GM18873 (cell line): ENCODE measurements around the gene BMP8B.
A peak's percentile ranks its signal among the peaks of the same experiment; 100 is the strongest.
"Not testable (repeated sequence)": the region's sequence is repeated elsewhere in the genome, so short reads cannot be mapped to it uniquely, and the experiment has no call there.

Experiments
- ATAC-seq: cut with Tn5 transposase; IDR thresholded peaks from one replicate; pipeline ENCODE4 v1.9.1; 2021; ENCODE audit warnings: mild to moderate bottlenecking, moderate library complexity, moderate number of reproducible peaks; ENCODE audit not compliant: unreplicated experiment, low FRiP score

The BMP8B gene

DNA sequence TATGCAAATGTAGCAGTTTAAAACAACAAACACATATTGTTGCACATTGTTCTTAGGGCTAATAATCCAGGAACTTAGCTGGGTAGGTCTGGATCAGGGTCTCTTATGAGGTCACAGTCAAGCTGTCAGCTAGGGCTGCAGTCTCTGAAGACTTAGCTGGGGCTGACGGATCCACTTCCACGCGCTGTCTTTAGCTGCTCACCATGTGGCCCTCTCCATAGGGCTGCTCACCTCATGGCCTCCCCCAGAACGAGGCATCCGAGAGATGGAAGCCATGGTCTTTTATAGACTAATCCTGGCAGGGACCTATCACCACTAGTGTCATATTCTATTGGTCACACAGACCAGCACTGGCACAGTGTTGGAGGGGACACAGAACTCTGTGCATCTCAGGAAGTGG, 8.8 kb downstream of the BMP8B start:
- no peak for ATAC-seq

DNA sequence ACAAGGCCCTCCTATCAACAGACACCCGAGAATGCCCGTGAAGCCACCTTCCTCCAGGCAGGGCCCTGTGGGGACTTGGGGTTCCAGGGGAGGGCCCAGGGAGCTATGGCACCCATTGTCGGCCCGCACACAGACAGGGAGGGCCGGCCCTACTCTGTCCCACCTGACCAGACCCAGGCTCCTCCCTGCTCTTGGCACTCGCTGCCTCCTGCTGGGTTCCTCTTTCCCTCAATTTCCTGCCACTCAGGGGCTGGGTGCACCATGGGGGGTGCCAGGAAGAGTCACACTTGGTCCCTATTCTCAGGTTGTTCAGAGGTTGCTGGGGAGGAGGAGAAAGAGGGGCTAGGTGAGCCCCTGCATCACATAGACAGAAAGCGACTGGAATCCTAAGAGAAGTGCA, 9.5 kb downstream of the BMP8B start:
- ATAC-seq, result no peak

DNA sequence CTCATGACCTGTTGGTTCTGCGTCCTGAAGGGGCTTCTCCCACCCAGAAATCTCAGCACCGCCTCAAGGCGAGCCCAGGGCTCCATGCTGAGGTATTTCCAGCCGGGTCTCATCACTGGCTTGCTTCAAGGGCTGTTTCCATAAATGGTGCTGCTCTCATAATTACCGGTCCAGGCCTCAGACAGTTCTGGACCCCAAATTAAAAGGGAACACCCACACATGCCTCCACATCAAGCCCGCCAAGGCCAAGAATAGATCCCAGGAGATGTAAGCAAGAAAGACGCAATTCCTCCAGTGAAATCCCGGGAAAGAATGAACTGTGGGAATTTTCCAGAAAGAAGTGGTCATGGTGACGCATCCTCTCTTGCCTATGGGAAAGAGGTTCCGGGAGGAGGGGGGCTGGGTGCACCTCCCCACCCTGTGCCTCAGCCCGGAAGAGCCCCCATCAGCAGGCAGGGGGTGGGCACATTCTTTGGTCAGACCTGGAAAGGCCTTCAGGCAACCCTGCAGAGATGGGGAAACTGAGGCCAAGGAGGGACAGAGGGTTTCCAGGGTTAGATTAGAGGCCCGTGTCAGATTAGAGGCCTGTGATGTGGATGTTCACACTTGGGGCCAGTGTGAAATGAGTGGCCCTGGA, 10.1 kb downstream of the BMP8B start:
- ATAC-seq, result not testable (repeated sequence)

DNA sequence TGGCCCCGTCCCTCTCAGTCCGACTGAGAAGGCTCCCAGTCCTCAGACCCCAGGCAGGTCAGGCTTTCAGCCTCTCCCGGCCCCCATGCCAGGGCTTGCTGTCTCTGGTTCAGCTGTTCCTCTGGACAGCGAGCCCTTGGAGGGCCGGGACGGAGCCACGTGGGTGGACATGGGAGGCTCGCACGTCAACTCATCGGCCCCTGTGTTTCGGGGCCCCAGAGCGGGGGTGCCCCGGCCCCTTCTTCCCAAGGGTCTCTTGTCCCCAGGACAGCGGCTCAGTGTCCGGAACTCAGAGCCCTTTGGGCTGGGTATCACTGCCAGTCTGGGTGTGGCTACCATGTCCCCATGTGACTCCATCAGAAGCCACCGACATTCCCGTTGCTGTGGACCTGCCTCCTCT, 10.8 kb downstream of the BMP8B start:
- not testable (repeated sequence) for ATAC-seq

DNA sequence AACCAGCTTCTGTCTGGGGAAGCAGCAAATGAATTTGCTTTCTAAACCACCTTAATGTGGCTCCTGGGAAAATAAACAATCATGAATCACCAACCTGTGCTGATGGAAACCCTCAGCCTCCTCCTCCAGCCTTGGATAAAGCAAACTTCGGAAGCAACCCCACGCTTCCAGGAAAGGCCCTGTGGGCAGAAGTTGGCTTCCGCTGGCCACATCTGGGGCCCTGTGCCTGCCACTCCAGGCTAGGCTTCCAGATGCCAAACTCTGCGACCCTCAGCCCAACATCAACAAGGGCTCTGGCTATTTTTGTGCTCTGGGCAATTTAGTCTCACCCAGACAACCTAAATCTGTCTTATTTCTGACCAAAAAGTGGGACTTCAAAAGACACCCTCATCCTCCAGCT, 11.4 kb downstream of the BMP8B start:
- ATAC-seq, result no peak

DNA sequence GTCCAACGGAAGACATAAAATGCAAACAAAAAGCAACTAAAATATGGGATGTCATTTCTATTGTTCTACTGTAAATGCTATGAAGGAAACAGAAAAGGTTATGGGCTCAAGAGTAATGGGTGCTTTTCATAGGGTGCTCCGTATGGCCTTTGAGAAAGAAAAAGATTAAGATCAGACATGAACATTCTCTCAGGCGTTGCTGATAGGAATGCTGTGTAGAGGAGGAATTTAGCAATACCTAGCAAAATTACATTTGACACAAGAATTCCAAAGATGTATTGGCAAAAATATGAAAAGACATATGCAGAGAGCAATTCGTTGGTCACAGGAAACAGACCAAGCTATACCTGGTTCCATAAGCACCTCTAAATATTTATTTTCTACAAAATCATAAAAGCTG, 11.8 kb downstream of the BMP8B start:
- ATAC-seq, result no peak

DNA sequence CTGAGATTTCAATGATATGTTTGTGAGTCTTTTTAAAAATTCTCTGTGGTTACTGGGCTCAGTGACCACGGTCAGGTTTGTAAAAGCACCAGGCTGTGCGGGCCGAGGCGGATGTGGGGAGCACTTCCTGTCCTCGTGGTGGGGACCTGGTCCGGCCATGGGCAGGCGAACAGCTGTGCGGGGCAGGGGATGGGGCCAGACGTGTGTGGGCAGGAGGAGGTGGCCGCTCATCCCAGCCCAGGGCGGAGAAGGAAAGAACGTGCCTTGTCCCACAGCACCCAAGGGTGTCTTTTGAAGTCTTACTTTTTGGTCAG, 12.3 kb downstream of the BMP8B start:
- peak; percentile 40 for ATAC-seq

DNA sequence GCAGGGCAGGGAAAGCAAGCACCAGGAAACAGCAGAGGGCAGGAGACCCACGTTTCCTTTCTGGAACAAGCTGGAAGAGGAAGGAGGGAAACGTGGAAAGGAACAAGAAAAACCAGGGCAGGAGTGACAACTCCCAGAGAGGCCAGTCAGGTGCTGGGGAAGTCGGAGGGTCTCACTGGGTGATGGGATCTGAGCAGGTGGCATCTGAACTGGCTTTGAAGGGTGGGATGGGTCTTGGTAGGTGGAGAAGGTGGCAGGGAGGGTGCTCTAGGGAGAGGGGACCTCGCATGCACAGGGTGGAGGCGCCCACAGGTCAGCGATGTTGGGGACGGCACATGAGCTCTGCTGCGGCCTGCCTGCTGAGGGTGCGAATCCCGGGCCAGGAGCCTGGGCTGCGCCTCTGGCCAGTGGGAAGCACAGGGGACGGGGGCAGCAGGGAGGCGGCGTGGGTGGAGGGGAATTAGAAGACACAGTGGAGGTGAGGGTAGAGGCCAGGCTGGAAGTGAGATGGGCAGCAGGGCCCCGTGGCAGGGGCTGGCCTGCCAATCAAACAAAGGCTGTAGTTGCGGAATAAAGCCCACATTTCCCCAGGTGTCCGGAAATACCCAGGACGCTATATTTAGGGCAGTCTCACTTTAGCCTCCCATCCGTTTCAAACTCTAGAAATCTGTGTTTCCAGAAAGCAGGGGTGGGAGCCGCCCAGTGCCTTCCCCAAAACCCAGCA, 12.8 kb downstream of the BMP8B start:
- ATAC-seq, result not testable (repeated sequence)

DNA sequence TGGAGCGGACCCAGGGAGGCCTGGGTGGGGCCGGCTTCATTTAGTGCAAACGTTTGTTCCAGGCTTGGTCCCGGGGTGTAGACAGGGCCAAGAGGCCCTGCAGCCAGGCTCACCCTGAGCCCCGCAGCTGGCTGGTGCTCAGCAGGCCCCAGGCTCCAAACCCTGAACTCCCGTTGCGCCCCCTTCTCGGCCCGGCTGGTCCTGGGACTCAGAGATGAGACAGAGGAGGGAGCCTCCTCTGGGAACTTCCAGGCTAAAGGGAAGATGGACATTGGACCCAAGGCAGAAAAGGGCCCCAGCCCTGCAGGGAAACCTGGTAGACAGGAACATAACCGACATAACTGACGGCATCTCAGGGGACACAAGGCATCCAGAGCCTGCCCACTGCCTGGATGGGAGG, 13.5 kb downstream of the BMP8B start:
- not testable (repeated sequence) for ATAC-seq

DNA sequence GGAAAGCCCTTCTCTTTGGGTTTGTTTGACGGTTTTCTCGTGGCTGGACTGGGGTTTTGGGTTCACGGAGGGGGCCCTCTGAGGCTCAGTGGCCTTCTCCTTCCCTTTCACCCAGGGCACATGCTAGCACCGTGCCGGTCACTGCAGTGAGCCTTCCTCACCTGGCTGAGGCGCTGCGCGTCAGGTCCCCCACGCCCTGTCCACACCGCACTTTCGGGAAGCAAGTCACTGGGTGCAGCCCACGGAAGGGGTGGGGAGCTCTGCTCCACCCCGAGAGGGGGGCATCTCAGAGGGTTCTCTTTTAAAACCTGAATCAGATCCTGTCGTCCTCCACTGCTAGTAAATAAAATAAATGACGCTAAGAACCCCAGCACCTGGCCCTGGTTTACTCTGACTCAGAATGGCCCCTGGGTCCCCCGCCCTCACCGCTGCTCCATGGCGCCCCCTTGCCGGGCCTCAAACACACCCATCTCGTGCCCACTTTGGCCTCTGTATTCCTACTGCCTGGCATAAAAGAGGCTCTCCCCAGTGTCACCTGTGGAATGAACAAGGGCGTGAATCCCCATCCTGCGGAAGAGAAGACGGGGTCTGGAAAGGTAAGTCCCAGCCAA, 15.2 kb downstream of the BMP8B start:
- not testable (repeated sequence) for ATAC-seq

DNA sequence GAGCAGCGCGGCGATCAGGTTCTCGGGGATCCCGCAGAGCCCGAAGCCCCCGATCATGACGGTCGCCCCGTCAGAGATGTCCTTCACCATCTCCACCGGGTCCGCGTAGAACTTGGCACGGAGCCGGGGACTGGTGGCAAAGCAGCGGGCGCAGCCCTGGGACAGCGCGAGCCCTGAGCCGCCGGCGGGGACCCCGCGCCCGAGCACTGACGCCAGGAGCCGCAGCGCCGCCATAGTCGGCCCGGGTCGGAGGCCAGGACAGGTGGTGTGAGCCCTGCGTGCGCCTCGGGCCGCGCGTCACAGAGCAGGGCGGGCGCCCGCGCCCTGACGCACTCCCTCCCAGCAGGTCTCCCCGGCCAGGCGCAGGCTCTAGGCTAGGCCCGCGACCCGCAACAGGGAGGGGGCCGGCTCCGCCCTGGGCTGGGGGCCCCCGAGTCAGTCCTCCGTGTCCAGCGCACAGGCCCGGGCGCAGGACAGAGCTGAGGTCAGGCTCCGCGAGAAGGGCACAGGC, 17.6 kb downstream of the BMP8B start, which contains the start of gene OXCT2:
Gene OXCT2, minus strand, starts transcription at position 327 of the 511 bp plus-strand sequence. Its CDS starts 93 bp downstream, at position 234.
- not testable (repeated sequence) for ATAC-seq

DNA sequence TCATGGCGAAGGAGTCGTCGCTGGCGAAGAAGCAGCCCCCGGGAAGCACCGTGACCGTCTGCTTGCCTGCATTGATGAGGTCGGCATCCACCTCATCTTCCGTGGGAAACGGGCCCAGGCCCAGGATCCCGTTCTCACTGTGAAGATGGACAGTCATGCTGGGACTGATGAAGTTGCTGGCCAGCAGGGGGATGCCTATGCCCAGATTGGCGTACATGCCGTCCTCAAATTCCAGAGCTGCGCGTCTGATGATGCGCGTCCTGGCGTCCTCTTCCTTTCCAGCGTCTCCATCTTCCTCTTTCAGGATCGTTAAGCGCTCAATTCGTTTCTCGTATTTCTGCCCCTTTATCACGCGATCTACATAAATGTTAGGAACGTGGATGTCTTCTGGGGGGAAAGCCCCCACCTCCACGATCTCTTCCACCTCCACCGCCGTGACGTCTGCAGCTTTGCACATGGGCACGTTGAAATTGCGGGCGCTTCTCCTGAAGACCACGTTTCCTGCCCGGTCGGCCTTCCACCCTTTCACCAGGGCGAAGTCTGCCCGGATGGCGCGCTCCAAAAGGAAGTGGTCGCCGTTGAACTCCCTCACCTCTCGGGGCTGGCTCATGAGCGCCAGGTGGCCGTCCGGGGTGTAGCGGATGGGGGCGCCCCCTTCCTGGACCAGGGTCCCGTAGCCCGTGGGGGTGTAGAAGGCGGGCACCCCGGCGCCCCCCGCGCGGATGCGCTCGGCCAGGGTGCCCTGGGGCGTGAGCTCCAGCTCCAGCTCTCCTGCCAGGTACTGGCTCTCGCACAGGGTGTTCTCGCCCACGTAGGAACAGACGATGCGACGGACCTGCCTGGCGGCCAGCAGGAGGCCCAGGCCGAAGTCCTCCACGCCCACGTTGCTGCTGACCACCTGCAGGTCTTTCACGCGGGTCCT, 18.3 kb downstream of the BMP8B start:
- not testable (repeated sequence) for ATAC-seq

DNA sequence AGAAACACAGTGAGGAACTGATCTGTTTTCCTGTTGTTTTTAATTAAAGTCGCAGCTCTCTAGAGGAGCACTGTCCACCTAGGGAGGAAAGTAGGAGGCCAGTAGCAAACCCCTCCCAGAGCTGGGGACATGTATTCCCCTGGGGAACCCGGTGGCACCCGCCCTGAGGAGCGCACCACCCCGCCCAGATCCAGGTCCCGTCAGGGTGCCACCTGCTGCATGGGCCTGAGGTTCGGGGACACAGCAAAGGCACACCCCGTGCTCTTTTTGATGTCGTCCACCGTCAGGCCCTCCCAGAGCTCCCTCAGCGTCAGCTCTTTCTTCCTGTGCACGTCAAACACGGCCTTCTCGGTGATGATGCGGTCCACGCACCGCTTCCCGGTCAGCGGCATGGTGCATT, 19.2 kb downstream of the BMP8B start:
- ATAC-seq, result not testable (repeated sequence)

DNA sequence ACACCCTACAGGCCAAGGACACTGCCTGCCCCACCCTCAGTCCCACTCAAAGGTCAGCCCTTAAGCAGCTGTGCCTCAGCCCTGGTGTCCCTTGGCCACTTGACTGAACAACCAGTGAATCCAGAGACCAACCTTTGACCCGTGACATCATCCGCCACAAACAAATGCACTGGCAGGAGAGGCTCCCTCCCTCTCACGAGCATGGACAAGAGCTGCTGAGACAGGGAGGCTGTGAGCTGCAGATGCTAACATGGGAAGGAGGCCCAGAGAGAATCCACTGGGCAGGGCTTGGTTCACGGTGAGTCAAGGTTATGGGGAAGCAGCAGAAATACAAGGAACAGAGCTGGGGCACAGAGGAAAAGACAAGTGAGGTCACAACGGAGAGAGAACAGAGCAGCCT, 22.2 kb downstream of the BMP8B start:
- not testable (repeated sequence) for ATAC-seq

DNA sequence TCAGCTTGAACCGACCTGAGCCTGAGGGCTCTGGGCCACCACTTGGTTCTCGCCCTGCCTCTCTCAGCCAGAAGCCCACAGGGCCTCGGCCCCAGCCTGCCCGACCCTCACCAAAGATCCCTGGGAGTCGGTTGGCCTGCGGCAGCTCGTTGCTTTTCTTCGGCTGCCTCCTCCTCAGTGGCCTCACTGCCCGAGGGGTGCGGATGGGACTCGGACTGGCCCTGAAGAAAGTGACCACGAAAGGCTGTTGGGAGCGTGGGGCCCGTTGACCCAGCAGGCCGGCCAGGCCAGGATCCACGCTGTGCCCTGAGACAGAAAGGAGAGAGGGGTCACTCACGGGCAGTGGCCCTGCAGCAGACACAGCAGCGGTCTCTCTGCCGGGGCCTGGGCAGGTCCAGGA, 24.2 kb downstream of the BMP8B start:
- ATAC-seq, result not testable (repeated sequence)

DNA sequence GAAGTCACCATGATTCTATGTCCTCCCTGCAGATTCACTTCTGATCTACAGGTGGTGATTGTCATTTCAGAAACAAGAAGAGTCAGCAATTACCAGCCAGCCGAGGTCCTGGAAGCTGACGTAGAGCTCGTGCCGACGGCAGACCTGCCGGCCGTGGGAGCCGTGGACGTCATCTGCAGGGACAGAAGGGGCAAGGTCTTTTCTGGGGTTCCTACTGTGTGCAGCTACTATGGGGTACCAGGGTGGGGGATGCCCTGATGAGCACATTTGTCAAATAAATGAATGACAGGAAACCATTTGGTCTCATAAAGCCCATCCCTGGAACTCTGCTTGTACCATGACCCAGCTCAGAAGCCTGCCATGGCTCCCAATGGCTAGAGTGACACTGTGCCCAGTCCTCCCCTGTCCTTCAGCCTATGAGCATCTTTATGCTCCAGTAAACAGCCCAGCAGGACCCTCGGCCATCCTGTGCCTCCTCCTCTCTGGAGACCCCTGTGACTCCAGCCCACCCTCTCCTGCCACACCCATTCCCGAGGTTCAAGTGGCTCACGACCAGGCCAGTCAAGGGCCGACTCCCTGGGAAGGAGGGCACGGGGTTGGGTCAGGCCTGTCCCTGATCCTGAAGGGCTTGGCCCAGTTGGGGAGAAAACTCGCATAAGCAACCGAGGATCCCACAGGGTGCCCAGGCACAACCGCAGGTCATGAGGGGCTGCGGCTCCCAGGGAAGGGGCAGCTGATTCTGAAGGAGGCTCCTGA, 24.9 kb downstream of the BMP8B start:
- not testable (repeated sequence) for ATAC-seq

DNA sequence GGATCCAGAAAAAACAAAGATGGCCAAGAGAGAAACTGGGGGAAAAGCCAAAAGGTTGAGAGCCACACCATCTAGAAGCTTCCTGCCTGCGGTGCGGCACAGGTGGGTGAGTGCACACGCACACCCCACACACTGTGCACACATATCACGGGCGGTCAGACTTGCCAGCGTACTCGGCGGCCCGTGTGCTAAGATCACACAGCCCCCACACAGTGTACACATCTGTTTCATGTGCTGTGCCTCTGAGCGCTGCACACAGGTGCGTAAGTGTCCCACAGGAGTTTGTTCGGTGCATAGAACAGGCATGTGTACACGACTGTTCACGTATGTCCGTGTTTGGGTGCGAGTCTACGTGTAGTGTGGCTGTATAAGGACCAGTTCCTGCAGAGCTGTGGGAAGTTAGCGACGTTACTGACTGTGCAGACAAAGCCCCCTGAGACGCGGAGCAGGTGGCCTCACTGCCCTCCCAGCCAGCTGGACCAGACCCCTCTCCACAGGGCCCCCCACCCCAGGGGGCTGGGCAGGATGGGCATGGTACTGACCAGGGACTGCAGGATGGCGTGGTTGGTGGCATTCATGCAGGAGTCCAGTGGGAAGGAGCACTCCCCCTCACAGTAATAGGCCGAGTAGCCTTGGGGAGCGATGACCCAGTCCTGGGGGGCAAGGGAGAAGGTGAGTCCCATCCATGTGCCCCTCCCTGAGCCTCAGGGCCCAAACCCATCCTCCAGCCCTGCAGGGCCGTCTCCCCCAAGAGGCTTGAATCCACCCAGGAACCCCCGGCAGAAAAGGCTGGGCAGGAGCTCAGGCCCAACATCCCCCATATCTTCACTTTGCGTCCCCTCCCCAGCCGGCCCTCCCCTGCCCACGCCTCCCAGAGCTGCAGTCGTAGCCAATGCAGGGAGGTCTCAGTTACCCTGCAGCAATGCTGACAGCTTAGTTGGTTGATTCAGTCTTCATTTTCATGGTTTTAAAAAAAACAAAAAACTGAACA, 25.8 kb downstream of the BMP8B start:
- ATAC-seq, result no peak

DNA sequence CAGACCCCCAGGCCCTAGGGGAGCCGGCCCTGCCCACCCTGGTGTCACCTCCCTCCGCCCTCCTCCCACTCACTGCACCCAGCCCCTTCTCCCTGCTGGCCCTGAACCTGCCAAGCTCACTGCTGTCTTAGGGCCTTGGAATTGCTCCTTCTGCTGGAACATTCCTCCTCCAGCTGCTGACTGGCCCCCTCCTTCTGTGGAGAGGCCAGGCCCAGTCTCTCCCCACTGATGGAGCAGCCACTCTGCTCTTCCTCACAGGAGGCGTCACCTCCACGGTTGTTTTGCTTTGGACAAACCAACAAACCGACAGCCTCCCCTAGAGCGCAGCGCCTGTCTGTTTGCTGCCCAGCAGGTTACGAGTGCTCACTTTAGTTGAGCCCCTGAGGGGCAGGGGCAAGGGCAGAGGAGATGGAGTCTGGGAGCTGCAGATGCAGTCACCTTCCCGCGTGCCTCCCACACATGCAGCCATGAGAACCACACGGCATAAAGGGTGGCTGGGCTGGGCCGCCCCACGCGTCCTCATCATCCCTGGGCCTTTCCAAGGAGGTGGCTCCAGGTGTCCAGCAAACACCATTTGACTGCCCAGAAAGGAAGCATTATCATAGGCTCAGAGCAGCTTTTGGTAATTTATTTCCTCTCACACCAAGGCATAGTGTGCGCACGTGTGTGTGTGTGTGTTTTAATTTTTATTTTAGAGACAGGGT, 27.0 kb downstream of the BMP8B start:
- no peak for ATAC-seq
